Cardiac fibroblast (primary cell): ENCODE data around the gene TNFRSF8.
A peak's percentile ranks its signal among the peaks of the same experiment; 100 is the strongest.

ENCODE experiments used
- DNase-seq, 2 donors: peaks; one replicate each; pipeline versions ENCODE4 v3.0.0 to v3.0.0-alpha.2; 2010; ENCODE audit warnings: low read depth in 2 of 2
- H3K4me3 ChIP-seq, 2 donors: replicated peaks in 1 of 2; 1 replicate in 1 of 2; 2 replicates in 1 of 2; pipeline ENCODE4 v1.5.1; 2011; ENCODE audit warnings: low read depth in 2 of 2, low read length in 2 of 2, mild to moderate bottlenecking in 2 of 2, moderate library complexity in 1 of 2
- TF ChIP-seq, protein P1 (sequence below): IDR thresholded peaks from one replicate; pipeline ENCODE4 v1.5.1; 2011; ENCODE audit warnings: low read depth, mild to moderate bottlenecking, low read length, inconsistent platforms

The TNFRSF8 gene

DNA sequence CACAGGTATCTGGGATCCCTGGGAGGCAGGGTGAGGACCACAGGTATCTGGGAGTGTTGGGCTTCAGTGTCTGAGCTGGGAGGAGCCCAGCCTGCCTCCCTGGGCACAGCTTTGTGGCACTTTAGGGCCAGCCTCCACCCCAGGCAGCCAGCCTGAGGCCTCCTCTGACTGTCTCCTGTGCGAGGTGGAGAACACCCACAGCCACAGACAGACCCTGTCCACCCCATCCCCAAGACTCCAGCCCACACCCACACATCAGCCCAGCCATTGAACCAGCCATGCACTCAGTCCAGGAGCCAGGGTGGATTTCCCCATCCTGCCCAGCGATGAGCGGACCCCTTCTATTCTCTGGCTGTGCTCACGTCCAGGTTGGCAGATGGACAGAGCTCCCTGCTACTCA lies 81.9 kb downstream of the TNFRSF8 start:
- no peak for DNase-seq
- TF ChIP-seq, protein P1, sequence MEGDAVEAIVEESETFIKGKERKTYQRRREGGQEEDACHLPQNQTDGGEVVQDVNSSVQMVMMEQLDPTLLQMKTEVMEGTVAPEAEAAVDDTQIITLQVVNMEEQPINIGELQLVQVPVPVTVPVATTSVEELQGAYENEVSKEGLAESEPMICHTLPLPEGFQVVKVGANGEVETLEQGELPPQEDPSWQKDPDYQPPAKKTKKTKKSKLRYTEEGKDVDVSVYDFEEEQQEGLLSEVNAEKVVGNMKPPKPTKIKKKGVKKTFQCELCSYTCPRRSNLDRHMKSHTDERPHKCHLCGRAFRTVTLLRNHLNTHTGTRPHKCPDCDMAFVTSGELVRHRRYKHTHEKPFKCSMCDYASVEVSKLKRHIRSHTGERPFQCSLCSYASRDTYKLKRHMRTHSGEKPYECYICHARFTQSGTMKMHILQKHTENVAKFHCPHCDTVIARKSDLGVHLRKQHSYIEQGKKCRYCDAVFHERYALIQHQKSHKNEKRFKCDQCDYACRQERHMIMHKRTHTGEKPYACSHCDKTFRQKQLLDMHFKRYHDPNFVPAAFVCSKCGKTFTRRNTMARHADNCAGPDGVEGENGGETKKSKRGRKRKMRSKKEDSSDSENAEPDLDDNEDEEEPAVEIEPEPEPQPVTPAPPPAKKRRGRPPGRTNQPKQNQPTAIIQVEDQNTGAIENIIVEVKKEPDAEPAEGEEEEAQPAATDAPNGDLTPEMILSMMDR = no peak
- H3K4me3 ChIP-seq = no peak overlapping the region

DNA sequence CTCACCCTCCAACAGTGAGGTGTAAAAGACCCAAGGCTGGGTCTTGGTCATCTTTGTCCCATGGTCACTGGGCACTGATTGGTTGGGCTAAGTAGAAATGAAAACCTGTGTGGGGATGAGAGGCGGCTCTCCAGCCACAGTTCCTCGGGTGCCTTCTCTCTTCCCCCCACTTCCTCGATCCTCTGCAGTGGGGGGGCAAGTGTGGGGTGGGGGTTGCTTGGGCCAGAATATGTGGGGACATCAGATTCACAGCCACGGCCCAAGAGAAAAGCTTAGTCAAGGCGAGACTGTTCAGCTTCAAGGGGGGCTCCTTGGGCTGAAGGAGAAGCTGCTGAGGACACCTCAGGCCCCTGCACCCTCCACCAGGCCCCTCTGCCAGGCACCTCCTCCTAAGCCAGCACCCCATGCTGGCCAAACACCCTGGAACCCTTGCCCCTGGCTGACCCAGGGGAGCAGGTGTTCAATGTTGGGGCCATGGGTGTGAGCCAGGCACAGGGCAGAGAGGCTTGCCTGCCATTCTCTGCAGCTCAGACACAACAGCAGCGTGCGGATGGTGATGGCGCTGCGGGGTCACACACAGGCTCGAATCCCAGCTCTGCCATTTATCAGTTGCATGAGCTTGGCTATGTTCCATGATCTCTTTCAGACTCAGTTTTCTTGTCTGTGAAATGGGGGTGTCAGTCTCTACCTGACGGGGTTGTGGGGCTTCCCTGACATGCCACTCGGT lies 82.7 kb downstream of the TNFRSF8 start:
- no peak for DNase-seq
- H3K4me3 ChIP-seq = no peak overlapping the region
- TF ChIP-seq, protein P1 = no peak

DNA sequence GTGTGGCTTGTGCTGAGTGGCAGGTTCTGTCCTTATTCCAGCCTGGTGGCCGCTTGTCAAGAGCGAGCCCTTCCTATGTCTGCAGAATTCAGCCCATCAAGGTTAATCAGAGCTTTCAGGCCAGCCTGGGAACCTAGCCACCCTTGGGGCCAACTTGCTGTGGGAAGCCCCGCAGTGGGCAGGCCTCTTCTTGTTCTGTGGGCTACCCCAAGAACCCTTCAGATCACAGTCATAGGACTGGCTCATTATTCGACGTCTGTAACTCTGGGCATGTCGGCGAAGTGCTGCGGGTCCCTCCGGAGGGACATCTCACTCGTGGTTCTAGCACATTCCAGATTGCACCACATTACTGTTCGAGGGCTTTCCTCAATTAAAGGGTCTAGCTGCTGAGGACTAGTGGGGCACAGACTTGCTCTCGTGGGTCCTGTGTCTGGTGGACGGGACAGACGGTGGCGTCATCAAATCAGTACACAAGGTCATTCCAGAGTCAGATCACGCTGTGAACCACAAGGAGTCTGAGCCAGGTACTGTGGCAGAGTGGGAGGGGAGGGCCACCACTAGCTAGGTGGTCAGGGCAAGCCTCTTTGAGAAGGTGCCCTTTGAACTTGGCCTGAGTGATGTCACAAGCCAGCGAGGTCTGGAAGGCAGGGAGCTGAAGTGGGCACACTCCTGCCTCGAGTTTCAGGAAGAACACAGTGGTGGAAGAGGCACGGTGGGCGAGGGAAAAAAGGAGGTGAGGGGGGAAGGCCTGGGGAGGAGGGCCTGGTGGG lies 83.4 kb downstream of the TNFRSF8 start:
- TF ChIP-seq, protein P1 = no peak
- H3K4me3 ChIP-seq = no peak overlapping the region
- DNase-seq = no peak

DNA sequence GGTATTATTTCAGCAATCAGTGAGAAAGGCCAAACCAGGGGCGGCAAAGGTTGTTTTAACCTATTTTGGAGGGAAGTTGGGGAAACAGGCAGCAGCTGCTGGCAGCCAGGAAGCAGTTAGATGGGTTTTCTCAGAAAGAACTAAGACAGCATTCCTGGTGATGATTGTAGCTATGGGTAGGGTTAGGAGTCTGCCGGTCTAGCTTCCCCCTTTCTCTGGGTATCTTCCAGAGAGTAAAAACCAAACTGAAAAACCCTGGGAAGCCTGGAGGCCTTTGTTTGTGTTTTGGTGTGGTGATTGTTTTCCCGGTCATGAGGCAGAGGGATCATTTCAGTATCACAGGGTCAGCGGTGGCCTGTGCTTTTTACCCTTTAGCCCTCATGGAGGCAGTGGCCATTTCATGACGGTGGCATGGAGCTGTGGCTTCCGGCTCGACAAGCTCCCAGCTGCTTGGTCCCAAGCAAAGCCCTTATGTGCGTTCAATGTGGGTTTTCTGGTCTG lies 84.1 kb downstream of the TNFRSF8 start:
- no peak overlapping the region for H3K4me3 ChIP-seq
- TF ChIP-seq, protein P1 = no peak
- no peak for DNase-seq

DNA sequence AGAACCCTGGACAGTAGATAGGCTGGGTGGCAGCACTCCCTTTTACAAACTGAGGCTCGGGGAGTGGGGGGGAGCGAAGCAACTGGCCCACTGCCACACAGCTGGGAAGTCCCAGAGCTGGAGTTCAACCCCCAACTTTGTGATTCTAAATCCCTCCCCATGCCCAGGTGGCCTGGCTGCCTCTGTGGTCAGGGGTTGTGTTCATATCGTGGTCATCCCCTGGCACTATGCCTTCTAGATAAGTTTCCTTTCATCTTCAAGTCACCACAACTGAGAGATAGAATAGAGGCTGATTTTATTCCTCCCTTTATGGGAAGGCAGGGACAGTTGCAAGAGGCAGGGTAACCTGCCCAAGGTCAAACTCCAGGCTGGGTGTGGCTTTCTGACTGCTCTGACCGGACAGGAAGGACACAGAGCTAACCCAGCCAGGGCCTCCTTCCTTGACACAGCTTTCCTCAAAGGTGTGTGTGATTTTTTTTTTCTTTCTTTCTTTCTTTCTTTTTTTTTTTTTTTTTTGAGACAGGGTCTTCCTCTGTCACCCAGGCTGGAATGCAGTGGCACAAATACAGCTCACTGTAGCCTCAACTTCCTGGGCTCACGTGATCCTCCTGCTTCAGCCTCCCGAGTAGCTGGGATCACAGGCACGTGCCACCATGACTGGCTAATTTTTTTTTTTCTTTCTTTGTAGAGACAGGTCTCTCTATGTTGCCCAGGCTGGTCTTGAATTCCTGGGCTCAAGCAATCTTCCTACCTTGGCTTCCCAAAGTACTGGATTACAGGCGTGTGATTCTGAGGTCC lies 85.3 kb downstream of the TNFRSF8 start:
- DNase-seq = no peak
- TF ChIP-seq, protein P1 = no peak
- no peak overlapping the region for H3K4me3 ChIP-seq

DNA sequence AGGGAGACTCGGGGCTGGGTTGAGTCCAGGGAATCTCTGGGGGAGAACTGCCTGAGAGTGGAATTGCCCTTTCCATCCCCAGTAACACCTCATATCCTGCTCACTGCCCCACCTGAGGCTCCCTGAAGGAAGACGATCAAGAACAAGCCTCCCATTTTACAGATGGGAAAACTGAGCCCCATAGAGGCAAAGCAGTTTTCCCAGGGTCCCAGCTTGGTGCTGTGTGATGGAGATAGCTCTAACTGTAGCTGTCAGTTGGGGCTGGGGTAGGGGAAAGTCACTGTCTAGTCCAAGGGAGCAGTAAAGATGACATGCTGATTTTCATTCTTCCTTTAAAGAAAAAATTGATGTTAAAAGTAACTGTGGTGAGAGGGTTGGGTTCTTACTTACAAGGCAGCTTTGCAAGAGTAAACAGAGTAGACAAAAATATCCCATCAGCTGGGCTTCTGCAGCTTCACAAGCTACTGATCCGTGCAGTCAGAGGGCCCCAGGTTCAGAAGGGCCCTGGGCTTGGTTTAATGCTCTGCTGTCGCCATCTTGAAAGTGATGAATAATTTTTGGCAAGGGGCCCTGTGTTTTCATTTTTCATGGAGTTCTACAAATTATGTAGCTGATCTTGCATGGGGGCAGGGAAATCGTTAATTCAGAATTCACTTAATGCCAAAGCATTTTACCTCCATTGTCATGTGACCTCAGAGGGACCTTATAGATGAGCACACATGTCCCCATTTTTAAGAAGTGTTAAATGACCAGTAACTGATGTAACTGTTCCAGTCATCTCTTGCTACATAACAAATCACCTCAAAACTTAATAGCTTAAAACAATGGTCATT lies 86.1 kb downstream of the TNFRSF8 start:
- peak in 1 of 2 donors; percentile 15 for DNase-seq
- TF ChIP-seq, protein P1 = no peak
- no peak overlapping the region for H3K4me3 ChIP-seq
